HFFc6 (cell line): ENCODE measurements around the gene SLC10A3. TPM values are rescaled to one million over a fixed set of nuclear protein-coding genes. Genes with fewer than 3 reads are reported as not detected.

ENCODE experiments used
- DNase-seq: peaks from one replicate; pipeline ENCODE4 v3.0.0-alpha.2; 2018
- H3K27ac Mint-ChIP-seq: 2 replicates; pipeline ENCODE4 v1.8.0; 2020; ENCODE audit warnings: mild to moderate bottlenecking, mixed read lengths
- H3K27me3 Mint-ChIP-seq: 2 replicates; pipeline ENCODE4 v1.8.0; 2021; ENCODE audit warnings: mild to moderate bottlenecking, moderate library complexity, mixed read lengths; ENCODE audit not compliant: insufficient read depth
- H3K36me3 Mint-ChIP-seq: 2 replicates; pipeline ENCODE4 v1.8.0; 2021; ENCODE audit warnings: low read depth, mixed read lengths
- H3K4me1 Mint-ChIP-seq: 2 replicates; pipeline ENCODE4 v1.8.0; 2020; ENCODE audit warnings: low read depth, mixed read lengths
- H3K4me3 Mint-ChIP-seq: 2 replicates; pipeline ENCODE4 v1.8.0; 2020; ENCODE audit warnings: mild to moderate bottlenecking, moderate library complexity, mixed read lengths
- H3K9me3 Mint-ChIP-seq: 2 replicates; pipeline ENCODE4 v1.8.0; 2020; ENCODE audit warnings: mild to moderate bottlenecking, mixed read lengths
- long read RNA-seq: library from polyadenylated mRNA; unstranded; transcript quantifications from one replicate; pipeline ENCODE4 v2.0.0, GENCODE V29; 2019
- total RNA-seq, 6 experiments: library from RNA; stranded (reverse); fragmentation: NEBNext Ultra II Directional; extraction: Animal tissue kit (Norgen Biotek cat#: 25700); gene quantifications; 2 replicates in 1 of 6; 3 replicates in 5 of 6; pipeline ENCODE4 v1.2.3, GENCODE V29; 2021
- TF ChIP-seq, protein P1 (sequence below): fragments of 200-600 bp; sonication (generic); IDR thresholded peaks from 2 replicates; pipeline ENCODE4 v1.5.0; 2021; ENCODE audit warnings: antibody characterized with exemption, mild to moderate bottlenecking

SLC10A3 gene, protein sequence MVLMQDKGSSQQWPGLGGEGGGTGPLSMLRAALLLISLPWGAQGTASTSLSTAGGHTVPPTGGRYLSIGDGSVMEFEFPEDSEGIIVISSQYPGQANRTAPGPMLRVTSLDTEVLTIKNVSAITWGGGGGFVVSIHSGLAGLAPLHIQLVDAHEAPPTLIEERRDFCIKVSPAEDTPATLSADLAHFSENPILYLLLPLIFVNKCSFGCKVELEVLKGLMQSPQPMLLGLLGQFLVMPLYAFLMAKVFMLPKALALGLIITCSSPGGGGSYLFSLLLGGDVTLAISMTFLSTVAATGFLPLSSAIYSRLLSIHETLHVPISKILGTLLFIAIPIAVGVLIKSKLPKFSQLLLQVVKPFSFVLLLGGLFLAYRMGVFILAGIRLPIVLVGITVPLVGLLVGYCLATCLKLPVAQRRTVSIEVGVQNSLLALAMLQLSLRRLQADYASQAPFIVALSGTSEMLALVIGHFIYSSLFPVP
- total RNA-seq = 10 to 100 TPM; 34.6 to 46.5 (median 37.7) TPM
- long read RNA-seq, transcript SLC10A3-201 (2 exons, 2,161 nt) = major isoform, 6 of 22 reads
- long read RNA-seq, partial matches to known transcripts = 7 of 22 reads
- long read RNA-seq, other reads (novel, unspliced or antisense) = 4 of 22 reads

DNA sequence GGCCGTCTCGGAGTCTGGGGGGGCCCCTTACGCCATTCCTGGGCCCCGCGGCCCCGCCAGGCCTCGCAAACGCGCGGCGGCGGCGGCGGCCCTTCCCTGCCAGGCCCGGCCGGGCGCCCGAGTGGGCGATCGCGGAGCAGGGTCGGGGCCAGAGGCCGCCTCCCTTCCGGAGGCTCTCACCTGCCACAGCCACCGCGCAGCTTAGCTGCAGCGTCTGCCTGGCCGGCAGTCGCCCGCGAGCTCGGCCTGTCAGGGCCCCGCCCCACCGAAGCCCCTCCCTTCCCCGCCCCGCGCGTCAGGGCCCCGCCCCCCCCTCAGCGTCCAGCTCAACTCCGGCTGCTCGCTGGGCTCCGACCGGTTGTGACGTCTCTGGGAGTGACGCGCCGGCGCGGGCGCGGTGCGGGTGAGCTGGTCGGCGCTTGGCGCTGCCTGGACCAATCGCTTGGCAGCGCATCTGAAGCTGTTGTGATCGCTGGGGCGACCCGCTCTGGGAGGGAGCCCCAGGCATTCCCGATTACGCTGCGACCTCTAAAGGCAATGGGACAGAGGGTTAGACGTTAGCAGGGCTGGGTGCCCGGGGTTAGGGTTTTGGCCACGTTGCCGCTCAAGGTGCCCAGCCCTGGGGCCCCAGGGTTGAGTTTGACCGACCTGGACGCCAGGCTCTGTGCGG lies at the start of gene SLC10A3:
TSS of gene SLC10A3 (minus strand) at position 216 of the 670 bp plus-strand sequence. CDS start 1,689 bp downstream, outside the sequence.
- TF ChIP-seq, protein P1, sequence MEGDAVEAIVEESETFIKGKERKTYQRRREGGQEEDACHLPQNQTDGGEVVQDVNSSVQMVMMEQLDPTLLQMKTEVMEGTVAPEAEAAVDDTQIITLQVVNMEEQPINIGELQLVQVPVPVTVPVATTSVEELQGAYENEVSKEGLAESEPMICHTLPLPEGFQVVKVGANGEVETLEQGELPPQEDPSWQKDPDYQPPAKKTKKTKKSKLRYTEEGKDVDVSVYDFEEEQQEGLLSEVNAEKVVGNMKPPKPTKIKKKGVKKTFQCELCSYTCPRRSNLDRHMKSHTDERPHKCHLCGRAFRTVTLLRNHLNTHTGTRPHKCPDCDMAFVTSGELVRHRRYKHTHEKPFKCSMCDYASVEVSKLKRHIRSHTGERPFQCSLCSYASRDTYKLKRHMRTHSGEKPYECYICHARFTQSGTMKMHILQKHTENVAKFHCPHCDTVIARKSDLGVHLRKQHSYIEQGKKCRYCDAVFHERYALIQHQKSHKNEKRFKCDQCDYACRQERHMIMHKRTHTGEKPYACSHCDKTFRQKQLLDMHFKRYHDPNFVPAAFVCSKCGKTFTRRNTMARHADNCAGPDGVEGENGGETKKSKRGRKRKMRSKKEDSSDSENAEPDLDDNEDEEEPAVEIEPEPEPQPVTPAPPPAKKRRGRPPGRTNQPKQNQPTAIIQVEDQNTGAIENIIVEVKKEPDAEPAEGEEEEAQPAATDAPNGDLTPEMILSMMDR = no peak
- Mint-ChIP-seq H3K36me3 (no peaks in the 10 kb centered on the region; the same call in 1 of the 2 replicates), H3K9me3 (no peaks in the 10 kb centered on the region), H3K27ac (peak within 1 kb of the TSS; percentile 94), H3K27me3 (no peaks in the 10 kb centered on the region), H3K4me1 (peaks cover 6% of the 10 kb centered on the region), H3K4me3 (peak within 1 kb of the TSS; percentile 90)
- peak; percentile 89 for DNase-seq

DNA sequence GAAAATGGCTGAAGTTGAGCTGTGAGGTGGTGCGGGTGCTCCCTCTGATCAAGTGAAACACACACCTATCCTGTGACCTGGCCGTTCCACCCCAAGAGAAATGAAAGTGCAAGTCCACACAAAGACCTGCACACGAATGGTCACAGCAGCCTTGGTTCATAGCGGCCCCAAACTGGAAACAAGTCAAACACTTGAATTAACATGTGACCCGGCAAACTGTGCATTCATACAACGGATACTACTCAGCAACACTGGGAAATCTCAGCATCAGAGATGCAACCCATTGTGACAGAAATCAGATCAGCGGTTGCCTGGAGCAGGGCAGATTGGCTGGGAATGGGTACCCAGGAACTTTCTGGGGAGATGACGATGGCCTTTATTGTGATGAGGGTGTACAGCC lies 48.6 kb upstream of the SLC10A3 start:
- TF ChIP-seq, protein P1 = no peak
- peaks cover 33% of the 10 kb centered on the region for H3K4me1 Mint-ChIP-seq
- peak overlapping the region; percentile 69 for H3K27ac Mint-ChIP-seq
- H3K9me3 Mint-ChIP-seq = no peaks in the 10 kb centered on the region
- no peak for DNase-seq
- H3K27me3 Mint-ChIP-seq = no peaks in the 10 kb centered on the region; the same call in 1 of the 2 replicates
- H3K36me3 Mint-ChIP-seq = peaks cover 10% of the 10 kb centered on the region
- H3K4me3 Mint-ChIP-seq = no peak overlapping the region

DNA sequence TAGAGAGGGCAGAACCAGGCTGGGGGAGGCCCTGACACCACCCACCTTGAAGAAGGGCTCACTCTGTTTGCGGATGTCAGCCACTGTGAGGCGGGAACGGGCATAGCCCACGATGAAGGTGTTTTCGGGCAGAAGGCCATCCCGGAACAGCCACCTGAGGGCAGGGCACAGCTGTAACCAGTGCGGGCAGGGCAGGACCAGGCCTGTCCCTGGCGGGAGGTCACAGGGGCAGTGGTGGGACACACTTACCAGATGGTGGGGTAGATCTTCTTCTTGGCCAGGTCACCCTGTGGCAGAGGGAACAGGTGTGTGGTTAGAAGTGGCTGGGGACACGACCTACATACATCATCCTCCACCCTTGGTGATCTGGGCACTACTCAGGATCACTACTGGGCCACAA lies 45.5 kb upstream of the SLC10A3 start:
- H3K9me3 Mint-ChIP-seq = no peaks in the 10 kb centered on the region

GRCh38 chrX:154534526-154535322 lies 44.3 kb upstream of the SLC10A3 start:
- Mint-ChIP-seq H3K4me1 (peaks cover 4% of the 10 kb centered on the region; the same call in 1 of the 2 replicates), H3K9me3 (no peaks in the 10 kb centered on the region), H3K27me3 (peaks cover 3% of the 10 kb centered on the region), H3K4me3 (no peak overlapping the region), H3K27ac (no peak overlapping the region; the same call in 1 of the 2 replicates), H3K36me3 (peaks cover 5% of the 10 kb centered on the region; the same call in 1 of the 2 replicates)
- DNase-seq = peak; percentile 67
- TF ChIP-seq, protein P1 = peak; percentile 93

More for the DNA sequence above, 45.5 kb upstream of the SLC10A3 start:
- peaks cover 5% of the 10 kb centered on the region; the same call in 1 of the 2 replicates for H3K36me3 Mint-ChIP-seq
- TF ChIP-seq, protein P1 = no peak
- peaks cover 8% of the 10 kb centered on the region for H3K4me1 Mint-ChIP-seq
- H3K27ac Mint-ChIP-seq = no peak overlapping the region
- H3K4me3 Mint-ChIP-seq = no peak overlapping the region
- no peak for DNase-seq
- H3K27me3 Mint-ChIP-seq = no peaks in the 10 kb centered on the region; the same call in 1 of the 2 replicates

DNA sequence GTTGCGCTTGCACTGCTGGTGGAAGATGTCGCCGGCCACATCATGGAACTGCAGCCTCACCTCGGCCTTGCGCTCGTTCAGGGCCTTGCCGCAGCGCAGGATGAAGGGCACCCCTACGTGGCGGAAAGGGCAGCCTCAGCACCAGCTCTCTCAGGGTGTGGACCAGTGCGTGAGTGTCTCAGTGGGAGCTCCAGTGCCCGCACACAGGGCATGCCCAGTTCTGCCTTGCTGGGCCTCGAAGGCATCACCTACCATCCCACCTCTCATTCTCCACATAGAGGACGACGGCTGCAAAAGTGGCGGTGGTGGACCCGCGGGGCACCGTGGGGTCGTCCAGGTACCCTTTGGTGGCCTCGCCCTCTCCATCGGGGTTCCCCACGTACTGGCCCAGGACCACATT lies 42.3 kb upstream of the SLC10A3 start:
- no peak overlapping the region for H3K4me3 Mint-ChIP-seq
- DNase-seq = no peak
- H3K4me1 Mint-ChIP-seq = peaks cover under 1% of the 10 kb centered on the region; the same call in 1 of the 2 replicates
- TF ChIP-seq, protein P1 = no peak
- no peak overlapping the region for H3K27ac Mint-ChIP-seq
- peaks cover 3% of the 10 kb centered on the region for H3K27me3 Mint-ChIP-seq
- H3K36me3 Mint-ChIP-seq = no peaks in the 10 kb centered on the region
- no peaks in the 10 kb centered on the region for H3K9me3 Mint-ChIP-seq
